GM11168 (cell line): ENCODE data around the gene CPA2.

ENCODE experiments used
- in situ Hi-C: fragments of 300-500 bp; cut with MboI; formaldehyde crosslinking; loops from one replicate; pipeline ENCODE4 v1.12.0; 2022; ENCODE audit warnings: low sequenced_read_pairs; ENCODE audit not compliant: unreplicated experiment

Gene CPA2

DNA sequence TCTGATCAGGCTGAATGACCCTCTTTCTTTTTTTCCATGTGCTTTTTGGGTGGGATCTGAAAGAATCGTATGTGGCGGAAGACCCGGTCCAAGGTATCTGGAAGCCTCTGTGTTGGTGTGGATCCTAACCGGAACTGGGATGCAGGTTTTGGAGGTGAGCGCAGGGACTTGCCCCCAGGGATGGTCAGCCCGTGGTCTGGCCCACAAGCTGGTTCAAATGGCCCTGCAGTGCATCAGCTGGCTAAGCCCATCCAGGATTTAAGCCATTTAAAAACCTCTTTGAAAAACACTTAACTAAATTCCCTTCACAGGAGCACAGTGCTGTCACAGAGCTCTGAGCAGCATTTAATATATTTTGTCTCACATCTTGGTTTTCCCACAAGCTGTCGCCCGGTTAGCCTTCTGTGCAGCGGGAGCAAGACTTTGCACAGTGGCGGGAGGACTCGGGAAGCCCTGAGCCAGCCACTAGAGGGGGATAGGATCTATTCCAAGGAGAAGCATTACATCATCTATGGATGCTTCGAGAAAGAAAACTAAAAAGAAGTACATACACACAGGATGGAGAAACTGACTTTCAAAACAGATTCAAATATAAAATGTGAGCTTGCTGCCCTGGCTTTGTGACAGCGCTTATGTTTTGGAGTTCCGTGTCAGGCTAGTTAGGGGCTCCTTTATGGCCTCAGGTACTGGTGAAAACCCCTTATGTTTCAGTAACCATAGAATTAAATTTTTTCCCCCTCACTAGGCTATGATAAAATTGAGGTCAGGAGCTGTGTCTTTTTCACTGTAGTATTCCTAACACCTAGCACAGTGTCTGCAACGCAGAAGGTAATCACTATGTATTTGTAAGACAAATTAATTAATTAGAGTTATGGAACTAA lies 11.3 kb downstream of the CPA2 start:
- in situ Hi-C loops, result no loop called here

GRCh38 chr7:130278860-130279259 lies 12.2 kb downstream of the CPA2 start:
- in situ Hi-C loops, result no loop called here

DNA sequence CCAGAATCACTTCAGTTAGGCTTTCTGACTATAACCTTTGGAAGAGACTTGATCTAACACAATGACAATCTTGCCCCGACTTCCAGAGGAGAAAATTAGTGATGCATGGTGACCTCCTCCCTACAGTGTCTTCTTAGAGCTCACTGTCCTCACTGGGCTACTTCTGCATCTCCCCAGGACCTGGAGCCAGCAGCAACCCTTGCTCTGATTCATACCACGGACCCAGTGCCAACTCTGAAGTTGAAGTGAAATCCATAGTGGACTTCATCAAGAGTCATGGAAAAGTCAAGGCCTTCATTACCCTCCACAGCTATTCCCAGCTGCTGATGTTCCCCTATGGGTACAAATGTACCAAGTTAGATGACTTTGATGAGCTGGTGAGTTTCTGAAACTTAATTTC lies 12.6 kb downstream of the CPA2 start:
- in situ Hi-C loops, result no loop called here

- in situ Hi-C loops, result no loop called here
These were observed 13.2 kb downstream of the CPA2 start for GRCh38 chr7:130279906-130280305.

GRCh38 chr7:130281260-130281659 lies 14.6 kb downstream of the CPA2 start:
- in situ Hi-C loops, result no loop called here

DNA sequence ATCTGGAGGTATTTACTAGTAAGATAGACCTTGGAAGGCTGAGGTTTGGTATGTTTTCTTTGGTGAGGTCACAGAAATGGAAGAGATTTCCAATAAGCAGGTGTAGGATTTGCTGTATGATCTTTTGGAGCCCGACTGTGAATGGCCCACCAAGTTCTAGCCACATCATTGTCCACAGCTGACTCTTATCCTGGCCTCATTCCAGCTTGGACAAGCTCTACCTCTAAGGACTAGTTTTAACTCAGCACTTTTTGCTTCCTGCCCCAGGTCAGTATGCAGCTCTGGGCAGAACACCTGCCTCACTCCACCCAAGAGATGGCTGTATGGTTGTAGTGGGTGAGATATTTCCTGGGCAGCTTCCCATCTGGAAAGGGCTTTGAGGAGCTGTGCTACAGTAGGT lies 20.2 kb downstream of the CPA2 start:
- in situ Hi-C loops, result no loop called here

DNA sequence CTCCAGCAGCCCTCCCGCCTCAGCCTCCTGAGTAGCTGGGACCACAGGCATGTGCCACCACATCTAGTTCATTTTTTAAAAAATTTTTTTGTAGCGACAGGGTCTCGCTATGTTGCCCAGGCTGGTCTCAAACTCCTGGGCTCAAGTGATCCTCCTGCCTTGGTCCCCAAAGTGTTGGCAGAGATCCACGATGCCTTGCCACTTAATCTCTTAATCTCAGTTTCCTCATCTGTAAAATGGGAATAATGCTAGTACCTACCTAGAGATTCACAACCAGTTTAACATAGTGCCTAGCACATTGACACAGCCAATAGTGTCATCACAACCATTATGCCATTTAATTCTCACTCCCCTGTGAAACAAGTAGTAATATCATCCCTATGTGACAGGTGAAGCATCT lies 21.5 kb downstream of the CPA2 start:
- in situ Hi-C loops, result no loop called here

DNA sequence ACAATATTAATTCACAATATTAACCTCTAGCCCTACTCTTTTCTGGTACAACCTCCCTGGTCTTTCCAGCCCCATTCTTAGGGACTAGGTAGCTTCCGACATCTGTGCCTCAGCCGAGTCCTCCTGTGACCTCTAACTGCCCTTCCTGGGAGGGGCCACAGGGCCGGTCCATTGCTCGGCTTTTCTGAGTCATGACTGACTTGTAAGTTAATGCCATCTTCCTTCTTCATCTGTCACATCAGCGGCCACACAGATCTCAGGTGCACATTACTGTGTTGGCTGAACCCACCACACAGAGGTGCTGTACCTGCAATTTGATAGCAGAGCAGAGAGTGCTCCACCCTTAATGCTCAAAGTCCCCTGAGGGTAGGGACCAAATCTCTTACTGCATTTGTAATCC lies 22.2 kb downstream of the CPA2 start:
- in situ Hi-C loops, result no loop called here

GRCh38 chr7:130289478-130289877 lies 22.8 kb downstream of the CPA2 start:
- in situ Hi-C loops, result no loop called here

- in situ Hi-C loops, result no loop called here
These were observed 24.1 kb downstream of the CPA2 start for GRCh38 chr7:130290745-130291144.

- in situ Hi-C loops, result no loop called here
These were observed 26.1 kb downstream of the CPA2 start, which contains the start of gene CPA4 for GRCh38 chr7:130292682-130293257. TSS of gene CPA4 (plus strand) at chr7:130293161. CDS start at chr7:130293181, 20 bp downstream.

DNA sequence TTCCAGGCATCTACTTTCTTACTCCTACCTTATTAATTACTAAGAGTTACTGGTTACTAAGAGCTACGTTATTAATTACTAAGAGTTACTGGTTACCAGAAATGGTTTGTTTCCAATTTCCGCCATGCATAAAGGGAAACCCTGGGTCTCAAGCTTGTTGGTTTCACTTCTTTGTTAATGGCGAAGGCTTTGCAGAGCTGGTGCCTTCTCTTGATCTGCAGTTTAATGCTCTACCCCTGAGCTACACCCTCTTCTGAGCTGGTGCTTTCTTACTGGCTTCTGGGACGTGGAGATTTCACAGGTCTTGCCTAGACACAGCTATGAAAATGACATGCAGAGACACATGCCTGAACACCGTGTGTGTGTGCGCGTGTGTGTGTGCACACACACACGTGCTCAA lies 26.9 kb downstream of the CPA2 start:
- in situ Hi-C loops, result no loop called here

DNA sequence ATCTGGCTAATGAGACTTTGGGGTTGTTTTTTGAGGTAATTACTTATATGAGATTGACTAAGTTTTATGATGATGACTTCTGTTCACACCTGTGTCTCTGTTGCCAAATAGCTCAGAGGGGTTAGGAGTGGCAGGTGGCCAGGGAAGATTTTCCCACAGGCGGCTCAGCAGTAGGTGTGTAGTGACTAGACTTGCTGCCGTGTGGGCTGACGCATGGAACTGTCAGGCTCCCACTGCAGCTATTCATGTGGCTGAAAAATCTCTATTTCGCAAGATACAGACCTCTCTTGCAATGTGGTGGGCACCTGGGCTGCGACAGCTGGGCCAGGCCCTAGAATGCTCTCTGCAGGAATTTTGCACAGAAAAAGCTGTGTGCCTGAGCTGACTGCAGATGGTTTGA lies 27.7 kb downstream of the CPA2 start:
- in situ Hi-C loops, result no loop called here

- in situ Hi-C loops, result no loop called here
These were observed 29.7 kb downstream of the CPA2 start for GRCh38 chr7:130296221-130296951.

DNA sequence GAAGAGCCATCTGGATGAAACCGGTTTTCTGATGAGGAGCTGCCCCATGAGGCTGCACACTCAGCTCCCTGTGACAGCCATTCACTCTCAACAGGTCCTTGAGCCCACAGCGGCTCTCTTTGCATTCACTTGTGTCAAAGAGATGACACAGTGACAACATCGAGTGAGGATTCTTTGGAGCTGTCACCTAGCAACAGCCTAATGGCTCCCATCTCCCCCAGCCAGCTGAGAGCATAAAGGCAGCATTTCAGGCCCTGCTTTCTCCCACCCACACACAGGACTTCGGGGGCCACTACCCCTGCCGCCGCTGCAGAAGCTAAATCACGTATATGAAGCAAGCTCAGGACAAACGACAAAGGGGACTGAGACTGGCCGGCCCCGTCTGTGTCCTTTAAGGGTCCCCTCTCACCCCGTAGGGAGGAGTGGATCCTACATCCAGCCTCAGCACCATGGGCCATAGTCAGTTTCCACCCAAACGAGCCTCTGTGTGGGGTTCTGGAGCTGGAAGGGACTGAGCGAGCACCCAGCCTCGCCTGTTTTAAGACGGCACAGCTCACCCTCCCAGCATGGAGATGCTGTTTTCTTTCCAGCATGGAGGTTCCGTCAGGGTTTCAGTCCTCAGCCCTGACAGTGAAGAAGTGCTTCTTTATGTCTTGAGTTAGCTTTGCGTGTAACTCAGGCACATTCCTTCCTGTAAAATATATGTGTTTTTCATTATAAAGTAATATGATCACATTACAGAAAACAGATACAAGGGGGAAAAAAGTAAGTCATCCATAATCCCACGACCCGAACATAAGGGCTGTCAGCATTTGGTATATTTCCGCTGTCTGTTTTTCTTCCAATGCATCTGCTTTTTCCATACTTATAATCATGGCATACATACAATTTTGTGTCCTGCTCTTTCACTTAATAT lies 31.2 kb downstream of the CPA2 start:
- in situ Hi-C loops, result no loop called here

GRCh38 chr7:130298544-130299326 lies 32.1 kb downstream of the CPA2 start:
- in situ Hi-C loops, result no loop called here

DNA sequence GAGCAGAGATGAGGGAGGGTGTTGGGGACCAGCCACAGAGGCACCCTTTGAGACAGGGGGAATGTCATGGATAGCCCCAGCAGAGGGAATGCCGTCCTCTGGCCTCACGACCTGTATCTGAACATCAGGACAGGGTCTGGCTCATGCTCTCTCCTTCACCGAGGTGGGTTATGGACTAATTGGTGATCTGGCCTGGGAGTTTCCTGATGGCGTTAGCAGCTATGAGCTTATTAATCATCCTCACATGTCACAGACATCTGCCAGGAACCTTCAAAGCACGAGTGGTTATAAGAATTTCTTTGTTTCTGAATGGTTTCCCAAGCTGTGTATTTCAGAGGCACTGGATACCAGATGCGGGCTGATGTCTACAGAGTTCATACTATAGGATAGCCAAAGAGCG lies 33.2 kb downstream of the CPA2 start:
- in situ Hi-C loops, result no loop called here

DNA sequence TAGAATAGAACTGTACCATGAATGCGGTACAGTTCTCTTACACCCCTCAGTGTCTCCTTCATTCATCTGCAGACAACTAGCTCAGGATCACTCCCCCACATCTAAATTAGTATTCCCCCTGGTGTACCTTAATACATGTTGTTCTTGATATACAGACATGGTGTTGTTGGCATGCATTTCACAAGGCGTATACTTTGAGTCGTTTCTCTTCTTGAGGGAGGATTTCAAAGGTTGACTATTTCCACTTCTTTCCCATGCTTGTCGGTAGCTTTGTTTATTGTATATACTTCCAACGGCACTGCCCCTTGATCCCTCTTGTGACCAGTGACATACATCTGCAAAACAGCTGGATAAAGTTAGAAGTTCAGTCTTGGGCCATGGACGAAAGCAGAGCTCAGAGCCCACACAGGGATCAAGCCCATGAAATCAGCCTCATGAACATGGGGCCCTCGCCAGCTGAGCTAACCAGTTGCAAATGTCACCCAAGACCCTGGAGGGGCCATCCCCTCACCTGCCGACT lies 34.9 kb downstream of the CPA2 start:
- in situ Hi-C loops, result no loop called here

GRCh38 chr7:130302649-130303048 lies 36.0 kb downstream of the CPA2 start:
- in situ Hi-C loops, result no loop called here
